RWPE2 (cell line): ENCODE results near the gene BABAM2.

Source experiments
- ATAC-seq: fragments of 200-7000 bp; cut with Tn5 transposase; 3 replicates; pipeline ENCODE4 v1.9.1; 2021; ENCODE audit warnings: low read depth
- DNase-seq: peaks from one replicate; pipeline ENCODE4 v3.0.0-alpha.2; 2020; ENCODE audit warnings: low spot score
- H3K27ac ChIP-seq: fragments of 450-650 bp; 2 replicates; pipeline ENCODE4 v1.5.1; 2017; ENCODE audit warnings: mild to moderate bottlenecking; ENCODE audit not compliant: poor library complexity, severe bottlenecking
- H3K27me3 ChIP-seq: fragments of 250-450 bp; sonication (Bioruptor Pico); 2 replicates; pipeline ENCODE4 v1.5.1; 2021; ENCODE audit warnings: mild to moderate bottlenecking, moderate library complexity; ENCODE audit not compliant: insufficient read depth, poor library complexity, severe bottlenecking
- H3K36me3 ChIP-seq: fragments of 250-450 bp; sonication (Bioruptor Pico); 2 replicates; pipeline ENCODE4 v1.5.1; 2020; ENCODE audit warnings: low read depth, mild to moderate bottlenecking, moderate library complexity
- H3K4me1 ChIP-seq: fragments of 250-450 bp; sonication (Bioruptor Pico); 2 replicates; pipeline ENCODE4 v1.5.1; 2021; ENCODE audit warnings: mild to moderate bottlenecking, moderate library complexity; ENCODE audit not compliant: insufficient read depth, poor library complexity, severe bottlenecking
- H3K4me3 ChIP-seq: fragments of 250-450 bp; sonication (Bioruptor Pico); 2 replicates; pipeline ENCODE4 v1.5.1; 2021; ENCODE audit warnings: mild to moderate bottlenecking, moderate library complexity; ENCODE audit not compliant: severe bottlenecking
- H3K9me3 ChIP-seq: fragments of 250-450 bp; sonication (Bioruptor Pico); 2 replicates; pipeline ENCODE4 v1.5.1; 2021; ENCODE audit warnings: mild to moderate bottlenecking, moderate library complexity; ENCODE audit not compliant: severe bottlenecking
- TF ChIP-seq, protein P1 (sequence below): fragments of 450-650 bp; IDR thresholded peaks from one replicate; pipeline ENCODE4 v1.5.1; 2017; ENCODE audit warnings: mild to moderate bottlenecking, moderate library complexity; ENCODE audit not compliant: poor library complexity, severe bottlenecking

The BABAM2 gene

DNA sequence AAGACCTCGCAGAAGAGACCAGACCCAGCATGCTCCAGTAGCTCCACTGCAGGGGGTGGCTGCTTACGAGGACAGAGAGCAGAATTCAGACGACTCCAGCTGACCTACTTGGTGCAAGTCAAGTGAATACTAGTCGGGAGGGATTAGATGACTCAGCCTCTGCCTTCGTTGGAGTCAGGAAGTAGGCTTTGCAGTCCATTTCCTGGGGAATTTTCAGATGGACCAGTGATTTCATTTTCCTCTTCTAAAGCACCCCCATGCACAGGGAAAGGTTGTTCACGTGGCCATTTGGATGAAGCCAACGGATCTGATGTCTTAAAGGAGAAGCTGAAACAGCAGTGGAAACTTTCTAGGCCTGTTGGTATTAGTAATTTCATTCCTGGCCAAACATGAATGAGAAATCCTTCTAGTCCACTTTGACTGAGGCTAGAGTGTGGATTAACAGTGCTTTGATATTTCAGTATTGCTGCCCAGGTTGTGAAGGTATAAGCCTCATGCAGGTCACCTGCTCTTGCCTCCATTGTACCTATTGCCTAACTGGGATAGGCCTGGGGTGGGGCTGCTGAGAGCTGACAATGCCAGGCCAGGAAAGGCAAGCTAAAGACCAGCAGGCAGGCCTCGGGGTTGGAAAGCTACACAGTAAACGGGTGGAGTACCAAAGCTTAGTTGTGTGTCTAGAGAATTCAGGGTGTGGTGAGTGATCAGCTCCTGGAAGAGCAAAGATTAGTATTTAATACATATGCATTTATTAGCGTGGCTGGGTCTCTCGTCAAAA lies 384.6 kb downstream of the BABAM2 start:
- no peaks in the 10 kb centered on the region for H3K27me3 ChIP-seq
- TF ChIP-seq, protein P1, sequence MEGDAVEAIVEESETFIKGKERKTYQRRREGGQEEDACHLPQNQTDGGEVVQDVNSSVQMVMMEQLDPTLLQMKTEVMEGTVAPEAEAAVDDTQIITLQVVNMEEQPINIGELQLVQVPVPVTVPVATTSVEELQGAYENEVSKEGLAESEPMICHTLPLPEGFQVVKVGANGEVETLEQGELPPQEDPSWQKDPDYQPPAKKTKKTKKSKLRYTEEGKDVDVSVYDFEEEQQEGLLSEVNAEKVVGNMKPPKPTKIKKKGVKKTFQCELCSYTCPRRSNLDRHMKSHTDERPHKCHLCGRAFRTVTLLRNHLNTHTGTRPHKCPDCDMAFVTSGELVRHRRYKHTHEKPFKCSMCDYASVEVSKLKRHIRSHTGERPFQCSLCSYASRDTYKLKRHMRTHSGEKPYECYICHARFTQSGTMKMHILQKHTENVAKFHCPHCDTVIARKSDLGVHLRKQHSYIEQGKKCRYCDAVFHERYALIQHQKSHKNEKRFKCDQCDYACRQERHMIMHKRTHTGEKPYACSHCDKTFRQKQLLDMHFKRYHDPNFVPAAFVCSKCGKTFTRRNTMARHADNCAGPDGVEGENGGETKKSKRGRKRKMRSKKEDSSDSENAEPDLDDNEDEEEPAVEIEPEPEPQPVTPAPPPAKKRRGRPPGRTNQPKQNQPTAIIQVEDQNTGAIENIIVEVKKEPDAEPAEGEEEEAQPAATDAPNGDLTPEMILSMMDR = no peak
- H3K4me1 ChIP-seq = peaks cover 38% of the 10 kb centered on the region
- H3K36me3 ChIP-seq = no peaks in the 10 kb centered on the region
- no peaks in the 10 kb centered on the region for H3K9me3 ChIP-seq
- ATAC-seq = peak; percentile 79
- no peak overlapping the region for H3K4me3 ChIP-seq
- H3K27ac ChIP-seq = peak overlapping the region; percentile 96
- DNase-seq = peak; percentile 75

DNA sequence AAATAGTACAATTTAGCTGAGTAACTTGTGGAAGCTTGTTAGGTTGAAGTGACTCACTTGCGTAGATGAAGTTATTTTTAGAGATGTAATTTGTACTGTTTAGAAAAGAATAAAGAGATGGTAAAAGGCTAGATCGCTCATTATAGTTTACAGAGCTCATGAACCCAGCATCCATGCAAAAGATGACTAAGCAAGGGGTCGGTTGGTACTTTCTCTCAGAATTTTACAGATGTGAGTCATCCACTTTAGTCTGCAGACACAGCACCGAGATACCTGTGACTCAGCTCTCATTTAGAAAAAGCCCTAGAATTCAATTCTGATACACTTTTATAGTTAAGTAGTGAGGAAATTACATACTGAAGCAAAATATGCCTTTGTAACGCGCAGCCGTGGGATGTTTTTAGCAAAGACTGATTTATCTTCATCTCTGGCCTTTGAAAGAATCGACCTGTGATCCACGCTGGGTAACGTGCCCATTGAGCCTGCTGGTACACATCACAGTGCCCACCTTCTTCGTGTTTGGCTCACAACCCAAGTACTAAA lies 385.6 kb downstream of the BABAM2 start:
- ATAC-seq (peak; percentile 86), DNase-seq (peak; percentile 55)
- H3K27me3 ChIP-seq = no peaks in the 10 kb centered on the region
- peaks cover 36% of the 10 kb centered on the region for H3K4me1 ChIP-seq
- H3K27ac ChIP-seq = peak overlapping the region; percentile 96
- no peaks in the 10 kb centered on the region for H3K9me3 ChIP-seq
- no peaks in the 10 kb centered on the region for H3K36me3 ChIP-seq
- TF ChIP-seq, protein P1 = no peak
- no peak overlapping the region for H3K4me3 ChIP-seq

DNA sequence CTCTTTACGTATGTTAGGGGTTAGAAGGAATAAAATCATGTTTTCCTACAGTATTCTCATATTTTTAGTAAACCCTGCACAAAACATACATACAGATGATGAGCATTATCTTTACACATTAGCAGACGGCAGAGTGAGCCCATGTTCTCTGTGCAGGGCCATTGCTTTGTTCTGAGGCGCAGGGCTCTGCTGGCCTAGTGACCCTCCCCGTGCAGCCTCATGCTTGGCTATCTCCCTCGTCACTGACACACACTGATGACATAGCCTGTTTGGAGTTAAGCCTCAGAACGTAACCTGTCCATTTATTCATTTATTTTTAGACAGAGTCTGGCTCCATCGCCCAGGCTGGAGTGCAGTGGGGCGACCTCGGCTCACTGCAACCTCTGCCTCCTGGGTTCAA lies 386.3 kb downstream of the BABAM2 start:
- Histone ChIP-seq H3K27me3 (no peaks in the 10 kb centered on the region), H3K27ac (peak overlapping the region; percentile 96), H3K4me3 (no peak overlapping the region), H3K4me1 (peaks cover 30% of the 10 kb centered on the region), H3K36me3 (no peaks in the 10 kb centered on the region), H3K9me3 (no peaks in the 10 kb centered on the region)
- TF ChIP-seq, protein P1 = no peak
- ATAC-seq (no peak), DNase-seq (no peak)

DNA sequence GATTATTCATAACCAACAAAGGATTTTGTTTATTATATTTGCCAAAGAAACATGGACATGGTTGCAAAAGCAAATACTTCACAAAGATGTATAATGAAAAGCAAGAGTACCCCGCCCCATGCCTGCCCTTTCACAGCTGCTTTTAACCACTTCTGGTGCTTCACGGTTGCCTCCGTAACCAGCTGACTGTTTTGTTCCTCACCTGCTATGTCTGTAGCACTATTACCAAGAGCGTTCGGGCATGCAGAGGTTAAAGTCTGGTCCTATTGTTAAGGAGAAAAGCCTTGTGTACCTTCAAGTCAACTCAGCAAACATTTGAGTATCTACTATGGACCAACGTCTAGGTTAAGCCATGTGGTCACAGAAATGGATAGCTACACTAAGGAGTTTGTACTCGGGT lies 386.9 kb downstream of the BABAM2 start:
- no peak for ATAC-seq
- Histone ChIP-seq H3K27ac (peak overlapping the region; percentile 96), H3K27me3 (no peaks in the 10 kb centered on the region), H3K36me3 (no peaks in the 10 kb centered on the region), H3K4me1 (peaks cover 30% of the 10 kb centered on the region), H3K9me3 (no peaks in the 10 kb centered on the region), H3K4me3 (no peak overlapping the region)
- no peak for DNase-seq
- TF ChIP-seq, protein P1 = no peak

GRCh38 chr2:28279371-28279770 lies 388.8 kb downstream of the BABAM2 start:
- Histone ChIP-seq H3K4me3 (no peak overlapping the region), H3K4me1 (peaks cover 36% of the 10 kb centered on the region), H3K9me3 (no peaks in the 10 kb centered on the region), H3K27ac (no peak overlapping the region), H3K27me3 (no peaks in the 10 kb centered on the region), H3K36me3 (no peaks in the 10 kb centered on the region)
- no peak for DNase-seq
- ATAC-seq = no peak
- TF ChIP-seq, protein P1 = no peak
